ENCODE data around the gene DCTPP1. TPM values are rescaled to one million over a fixed set of nuclear protein-coding genes. Genes with fewer than 3 reads are reported as not detected.
A peak's percentile ranks its signal among the peaks of the same experiment; 100 is the strongest.

DCTPP1 gene
- total and polyA plus RNA-seq, 2 of the 13 experiments (the other 11 are each of a cell fraction or from before 2014, with no cell fraction given) = 54.8 to 74.4 TPM

DNA sequence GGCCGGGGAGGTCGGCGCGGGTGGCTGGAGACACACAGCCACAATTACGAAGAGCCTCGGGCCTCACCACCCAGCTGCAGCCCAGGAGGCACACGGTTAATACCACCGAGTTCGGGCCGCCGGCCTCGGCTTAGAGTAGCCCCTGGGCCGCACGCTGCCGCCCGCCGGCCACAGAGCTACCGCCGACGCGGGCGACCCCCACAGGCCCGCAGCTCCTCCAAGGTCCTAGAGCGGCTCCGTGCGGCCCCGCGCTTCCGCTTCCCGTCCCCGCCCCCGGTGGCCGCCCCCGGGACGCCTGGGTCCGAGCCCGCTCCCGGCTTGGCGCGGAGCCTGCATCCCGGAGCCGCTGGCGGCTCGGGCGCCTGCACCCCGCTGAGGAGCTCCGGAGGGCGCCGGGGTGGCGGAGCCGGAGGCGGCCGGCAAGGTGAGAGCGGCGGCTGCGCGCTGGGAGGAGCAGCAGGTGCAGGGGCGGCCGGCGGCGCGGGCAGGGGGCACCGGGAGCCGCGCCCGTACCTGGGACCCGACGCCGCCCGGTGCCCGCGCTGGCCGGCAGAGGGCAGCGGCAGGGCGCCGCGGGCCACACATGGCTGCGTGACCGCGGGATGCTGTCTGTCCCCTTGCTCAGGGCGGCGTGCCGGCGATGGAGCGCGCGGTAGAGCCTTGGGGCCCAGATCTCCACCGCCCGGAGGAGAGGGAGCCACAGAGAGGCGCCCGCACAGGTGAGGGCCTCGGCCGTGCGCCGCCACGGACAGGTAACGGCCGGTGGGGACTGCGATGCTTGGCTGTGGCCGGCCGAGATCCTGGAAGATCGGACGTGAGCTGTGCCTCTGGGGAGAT is 34.5 kb downstream of the DCTPP1 start, which contains the start of gene ZNF48 (continued):
- peak; percentile 34 for TF ChIP-seq KMT2A (CRISPR knock-in tag; IDR thresholded peaks at IDR 0.05)
- peak; percentile 61; the same call in 1 of the 2 replicates for TF ChIP-seq FOXK1 (CRISPR knock-in tag; IDR thresholded peaks at IDR 0.05; ENCODE audit: borderline replicate concordance, low read depth)
- 0 out of 2 replicates have a peak, but pooled peaks have one; percentile 31 for TF ChIP-seq ZSCAN25 (CRISPR knock-in tag; IDR thresholded peaks at IDR 0.05)
- TF ChIP-seq RARG (CRISPR knock-in tag; IDR thresholded peaks at IDR 0.05; ENCODE audit: low read depth) = 0 out of 2 replicates have a peak, but pooled peaks have one; percentile 43
- TF ChIP-seq, protein P1, sequence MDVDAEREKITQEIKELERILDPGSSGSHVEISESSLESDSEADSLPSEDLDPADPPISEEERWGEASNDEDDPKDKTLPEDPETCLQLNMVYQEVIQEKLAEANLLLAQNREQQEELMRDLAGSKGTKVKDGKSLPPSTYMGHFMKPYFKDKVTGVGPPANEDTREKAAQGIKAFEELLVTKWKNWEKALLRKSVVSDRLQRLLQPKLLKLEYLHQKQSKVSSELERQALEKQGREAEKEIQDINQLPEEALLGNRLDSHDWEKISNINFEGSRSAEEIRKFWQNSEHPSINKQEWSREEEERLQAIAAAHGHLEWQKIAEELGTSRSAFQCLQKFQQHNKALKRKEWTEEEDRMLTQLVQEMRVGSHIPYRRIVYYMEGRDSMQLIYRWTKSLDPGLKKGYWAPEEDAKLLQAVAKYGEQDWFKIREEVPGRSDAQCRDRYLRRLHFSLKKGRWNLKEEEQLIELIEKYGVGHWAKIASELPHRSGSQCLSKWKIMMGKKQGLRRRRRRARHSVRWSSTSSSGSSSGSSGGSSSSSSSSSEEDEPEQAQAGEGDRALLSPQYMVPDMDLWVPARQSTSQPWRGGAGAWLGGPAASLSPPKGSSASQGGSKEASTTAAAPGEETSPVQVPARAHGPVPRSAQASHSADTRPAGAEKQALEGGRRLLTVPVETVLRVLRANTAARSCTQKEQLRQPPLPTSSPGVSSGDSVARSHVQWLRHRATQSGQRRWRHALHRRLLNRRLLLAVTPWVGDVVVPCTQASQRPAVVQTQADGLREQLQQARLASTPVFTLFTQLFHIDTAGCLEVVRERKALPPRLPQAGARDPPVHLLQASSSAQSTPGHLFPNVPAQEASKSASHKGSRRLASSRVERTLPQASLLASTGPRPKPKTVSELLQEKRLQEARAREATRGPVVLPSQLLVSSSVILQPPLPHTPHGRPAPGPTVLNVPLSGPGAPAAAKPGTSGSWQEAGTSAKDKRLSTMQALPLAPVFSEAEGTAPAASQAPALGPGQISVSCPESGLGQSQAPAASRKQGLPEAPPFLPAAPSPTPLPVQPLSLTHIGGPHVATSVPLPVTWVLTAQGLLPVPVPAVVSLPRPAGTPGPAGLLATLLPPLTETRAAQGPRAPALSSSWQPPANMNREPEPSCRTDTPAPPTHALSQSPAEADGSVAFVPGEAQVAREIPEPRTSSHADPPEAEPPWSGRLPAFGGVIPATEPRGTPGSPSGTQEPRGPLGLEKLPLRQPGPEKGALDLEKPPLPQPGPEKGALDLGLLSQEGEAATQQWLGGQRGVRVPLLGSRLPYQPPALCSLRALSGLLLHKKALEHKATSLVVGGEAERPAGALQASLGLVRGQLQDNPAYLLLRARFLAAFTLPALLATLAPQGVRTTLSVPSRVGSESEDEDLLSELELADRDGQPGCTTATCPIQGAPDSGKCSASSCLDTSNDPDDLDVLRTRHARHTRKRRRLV (CRISPR knock-in tag; IDR thresholded peaks at IDR 0.05) = 0 out of 2 replicates have a peak, but pooled peaks have one; percentile 54
- TF ChIP-seq ZNF543 (CRISPR knock-in tag; IDR thresholded peaks at IDR 0.05) = peak; percentile 91; the same call in 1 of the 2 replicates
- TF ChIP-seq SP5 (CRISPR knock-in tag; IDR thresholded peaks at IDR 0.05; ENCODE audit: borderline replicate concordance, low read depth) = peak; percentile 68; the same call in 1 of the 2 replicates
- TF ChIP-seq SIN3B (IDR thresholded peaks at IDR 0.05; ENCODE audit: low read length) = no peak; the same call in 1 of the 2 replicates
- TF ChIP-seq GATAD2A (CRISPR knock-in tag; IDR thresholded peaks at IDR 0.05) = peak; percentile 18; the same call in 1 of the 2 replicates
- TF ChIP-seq MIER3 (CRISPR knock-in tag; IDR thresholded peaks at IDR 0.05; ENCODE audit: borderline replicate concordance) = peak; percentile 30; the same call in 1 of the 2 replicates
- TF ChIP-seq FOXO1 (CRISPR knock-in tag; IDR thresholded peaks at IDR 0.05) = peak; percentile 62
- no peak for TF ChIP-seq LRRFIP1 (CRISPR knock-in tag; conservative IDR thresholded peaks at IDR 0.05)
- TF ChIP-seq BRD4 (CRISPR knock-in tag; IDR thresholded peaks at IDR 0.05) = 0 out of 2 replicates have a peak, but pooled peaks have one; percentile 64
- TF ChIP-seq, protein P2, sequence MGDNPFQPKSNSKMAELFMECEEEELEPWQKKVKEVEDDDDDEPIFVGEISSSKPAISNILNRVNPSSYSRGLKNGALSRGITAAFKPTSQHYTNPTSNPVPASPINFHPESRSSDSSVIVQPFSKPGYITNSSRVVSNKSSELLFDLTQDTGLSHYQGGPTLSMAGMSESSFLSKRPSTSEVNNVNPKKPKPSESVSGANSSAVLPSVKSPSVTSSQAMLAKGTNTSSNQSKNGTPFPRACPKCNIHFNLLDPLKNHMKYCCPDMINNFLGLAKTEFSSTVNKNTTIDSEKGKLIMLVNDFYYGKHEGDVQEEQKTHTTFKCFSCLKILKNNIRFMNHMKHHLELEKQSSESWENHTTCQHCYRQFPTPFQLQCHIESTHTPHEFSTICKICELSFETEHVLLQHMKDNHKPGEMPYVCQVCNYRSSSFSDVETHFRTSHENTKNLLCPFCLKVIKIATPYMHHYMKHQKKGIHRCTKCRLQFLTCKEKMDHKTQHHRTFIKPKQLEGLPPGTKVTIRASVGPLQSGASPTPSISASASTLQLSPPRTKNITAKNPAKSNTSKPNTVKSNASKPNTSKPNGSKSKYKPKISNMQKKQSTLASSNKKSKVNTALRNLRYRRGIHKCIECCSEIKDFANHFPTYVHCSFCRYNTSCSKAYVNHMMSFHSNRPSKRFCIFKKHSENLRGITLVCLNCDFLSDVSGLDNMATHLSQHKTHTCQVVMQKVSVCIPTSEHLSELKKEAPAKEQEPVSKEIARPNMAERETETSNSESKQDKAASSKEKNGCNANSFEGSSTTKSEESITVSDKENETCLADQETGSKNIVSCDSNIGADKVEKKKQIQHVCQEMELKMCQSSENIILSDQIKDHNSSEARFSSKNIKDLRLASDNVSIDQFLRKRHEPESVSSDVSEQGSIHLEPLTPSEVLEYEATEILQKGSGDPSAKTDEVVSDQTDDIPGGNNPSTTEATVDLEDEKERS (CRISPR knock-in tag; IDR thresholded peaks at IDR 0.05) = no peak
- TF ChIP-seq E2F1 (CRISPR knock-in tag; IDR thresholded peaks at IDR 0.05) = 0 out of 2 replicates have a peak, but pooled peaks have one; percentile 52
- peak; percentile 75; the same call in 1 of the 2 replicates for TF ChIP-seq HES4 (CRISPR knock-in tag; IDR thresholded peaks at IDR 0.05; ENCODE audit: borderline replicate concordance)

Measured in HepG2 (cell line).